ENCODE measurements around the gene CNTNAP5.

The CNTNAP5 gene

DNA sequence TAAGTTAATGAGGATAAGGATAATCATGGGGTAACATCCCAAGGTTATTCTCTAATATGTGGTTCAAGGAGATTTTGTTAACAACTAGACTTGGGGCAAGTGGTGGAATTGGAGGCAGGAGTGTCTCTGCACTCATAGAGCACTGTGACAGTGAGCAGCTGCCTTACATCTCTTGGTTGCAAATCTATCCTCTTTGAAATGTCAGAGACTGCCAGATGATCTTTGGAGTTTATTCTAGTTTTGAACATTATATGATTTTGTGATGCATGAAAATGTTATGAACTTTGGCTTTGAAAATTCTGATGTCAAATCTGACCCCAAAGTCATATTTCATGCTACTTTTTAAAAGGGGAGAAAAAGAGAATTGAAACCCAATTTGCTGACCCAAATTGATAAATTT, 861.1 kb downstream of the CNTNAP5 start:
- no peak for DNase-seq (ENCODE audit: low read depth in 2 of 2)

DNA sequence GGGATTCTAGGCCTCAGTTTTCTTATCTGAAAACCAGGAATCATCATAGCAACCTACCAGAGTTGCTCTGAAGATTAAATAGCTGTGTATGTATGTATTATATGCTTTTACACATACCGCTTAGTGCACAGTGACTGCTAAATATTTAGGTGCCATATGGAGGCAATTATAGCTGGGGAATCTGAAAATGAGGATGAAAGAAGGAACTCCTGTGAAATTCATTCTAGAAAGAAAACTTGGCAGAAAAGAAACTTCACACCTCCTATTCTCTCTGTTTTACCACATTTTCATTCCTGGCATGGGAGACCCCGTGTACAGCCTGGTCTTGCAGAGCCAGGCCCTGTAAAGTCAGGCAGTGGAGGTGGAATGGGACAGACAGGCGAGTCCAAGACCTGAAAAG, 862.4 kb downstream of the CNTNAP5 start:
- no peak for DNase-seq (ENCODE audit: low read depth in 2 of 2)

DNA sequence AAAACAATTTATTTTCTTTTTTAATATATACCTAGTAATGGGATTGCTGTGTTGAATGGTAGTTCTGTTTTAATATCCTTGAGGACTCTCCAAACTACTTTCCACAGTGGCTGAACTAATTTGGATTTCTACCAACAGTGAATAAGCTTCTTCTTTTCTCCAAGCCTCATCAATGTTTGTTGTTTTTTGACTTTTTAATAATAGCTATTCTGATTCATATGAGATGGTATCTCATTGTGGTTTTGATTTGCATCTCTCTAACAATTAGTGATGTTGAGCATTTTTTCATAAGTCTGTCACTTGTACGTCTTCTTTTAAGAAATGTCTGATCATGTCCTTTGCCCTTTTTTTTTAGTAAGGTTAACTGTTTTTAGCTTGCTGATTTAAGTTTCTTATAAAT, 863.3 kb downstream of the CNTNAP5 start:
- no peak for DNase-seq (ENCODE audit: low read depth in 2 of 2)

DNA sequence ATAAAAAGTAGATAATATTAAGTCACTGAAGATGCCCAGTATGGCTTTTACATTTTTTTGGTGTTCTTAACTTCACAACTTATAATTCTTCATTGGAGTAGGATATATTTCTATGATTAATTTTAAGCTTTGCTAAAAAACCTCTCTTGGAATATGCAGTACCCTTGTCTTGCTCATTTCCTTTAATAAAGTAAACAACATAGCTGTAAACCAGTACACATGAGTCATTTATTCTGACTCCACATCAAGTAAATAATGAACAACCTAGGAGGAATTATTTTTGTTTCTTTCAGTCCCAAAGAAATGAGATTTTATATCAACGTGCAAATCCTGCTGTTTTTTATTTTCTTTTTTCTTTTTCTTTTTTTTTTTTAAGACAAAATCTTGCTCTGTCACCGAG, 869.1 kb downstream of the CNTNAP5 start:
- no peak for DNase-seq (ENCODE audit: low read depth in 2 of 2)

DNA sequence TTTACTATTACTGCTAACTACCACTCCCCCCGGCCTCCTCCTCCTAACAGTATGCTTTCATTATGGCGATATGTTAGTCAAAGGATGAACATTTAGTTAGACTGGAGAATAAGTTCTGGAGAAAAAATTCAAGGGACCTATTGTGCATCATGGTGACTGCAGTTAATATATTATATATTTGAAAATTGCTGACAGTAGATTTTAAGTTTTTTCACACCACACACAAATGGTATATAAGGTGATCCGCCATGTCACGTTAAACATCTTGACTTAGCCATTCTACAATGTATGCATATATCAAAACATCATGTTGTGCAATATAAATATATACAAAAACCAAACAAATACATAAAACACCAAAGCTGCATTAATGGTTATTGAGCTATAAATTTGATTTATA, 873.7 kb downstream of the CNTNAP5 start:
- no peak for DNase-seq (ENCODE audit: low read depth in 2 of 2)

DNA sequence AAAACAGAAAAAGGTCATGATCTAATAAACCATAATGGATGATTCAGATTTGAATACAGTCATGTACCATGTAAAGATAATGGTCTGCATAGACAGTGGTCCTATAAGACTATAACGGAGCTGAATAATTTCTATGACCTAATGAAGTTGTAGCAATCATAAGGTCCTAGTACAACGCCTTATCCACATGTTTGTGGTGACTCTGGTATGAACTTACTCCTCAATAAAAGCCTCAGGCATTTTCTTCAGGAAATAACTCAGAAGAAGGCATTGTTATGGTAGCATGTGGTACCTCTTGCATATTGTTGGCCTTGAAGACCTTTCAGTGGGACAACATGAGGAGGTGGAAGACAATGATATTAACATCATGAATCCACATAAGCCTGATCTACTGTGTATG, 883.3 kb downstream of the CNTNAP5 start:
- DNase-seq (ENCODE audit: low read depth in 2 of 2), result no peak

DNA sequence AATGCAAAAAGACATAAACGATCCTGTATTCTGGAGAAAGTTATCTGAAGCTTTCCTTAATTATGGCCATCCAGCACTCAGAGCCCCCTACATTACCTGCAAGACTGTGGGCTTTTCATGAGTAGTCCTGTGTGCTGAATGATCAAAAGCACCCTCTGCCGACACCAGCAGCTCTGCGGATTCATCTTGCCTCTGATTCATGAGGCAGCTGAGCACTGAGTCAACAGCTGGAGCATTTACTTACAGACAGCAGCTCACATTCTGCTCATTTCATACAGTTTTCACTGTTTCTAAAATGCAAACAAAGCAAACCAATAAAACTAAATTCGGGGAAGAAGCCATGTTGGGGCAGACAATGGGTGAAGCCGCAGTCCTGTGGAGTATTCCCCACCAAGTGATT, 886.5 kb downstream of the CNTNAP5 start:
- no peak for DNase-seq (ENCODE audit: low read depth in 2 of 2)

DNA sequence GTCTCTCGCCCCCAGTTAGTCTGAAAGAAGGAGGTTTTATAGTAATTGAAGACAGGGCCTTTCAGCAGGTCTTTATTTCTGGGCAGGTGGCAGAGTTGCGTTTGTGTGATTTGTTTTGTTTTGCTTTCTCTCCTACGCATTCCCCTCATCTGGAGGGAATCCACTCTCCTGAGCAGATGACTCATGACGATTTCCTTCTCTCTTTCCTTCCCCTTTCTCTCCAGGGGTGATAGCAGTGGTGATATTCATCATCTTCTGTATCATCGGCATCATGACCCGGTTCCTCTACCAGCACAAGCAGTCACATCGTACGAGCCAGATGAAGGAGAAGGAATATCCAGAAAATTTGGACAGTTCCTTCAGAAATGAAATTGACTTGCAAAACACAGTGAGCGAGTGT, 888.8 kb downstream of the CNTNAP5 start:
- DNase-seq (ENCODE audit: low read depth in 2 of 2), result no peak

DNA sequence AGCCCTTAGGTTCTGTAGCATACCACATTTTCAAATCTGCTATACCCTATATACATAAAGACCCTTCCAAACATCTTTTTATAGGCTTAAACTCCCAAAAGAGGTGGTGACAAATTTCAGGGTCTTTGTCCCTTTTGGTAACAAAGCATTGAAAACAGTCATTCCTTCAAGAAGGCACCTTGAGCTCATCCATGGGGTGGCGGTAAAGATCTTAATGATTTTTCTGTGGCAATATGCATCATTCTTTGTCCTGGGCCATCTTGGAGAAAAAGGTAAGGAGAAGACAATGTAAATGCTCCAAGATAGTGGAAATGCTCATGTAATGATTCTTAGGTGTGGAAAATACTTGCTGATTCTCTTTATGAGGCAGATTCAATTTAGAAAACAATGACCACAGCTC, 890.5 kb downstream of the CNTNAP5 start:
- no peak for DNase-seq (ENCODE audit: low read depth in 2 of 2)

DNA sequence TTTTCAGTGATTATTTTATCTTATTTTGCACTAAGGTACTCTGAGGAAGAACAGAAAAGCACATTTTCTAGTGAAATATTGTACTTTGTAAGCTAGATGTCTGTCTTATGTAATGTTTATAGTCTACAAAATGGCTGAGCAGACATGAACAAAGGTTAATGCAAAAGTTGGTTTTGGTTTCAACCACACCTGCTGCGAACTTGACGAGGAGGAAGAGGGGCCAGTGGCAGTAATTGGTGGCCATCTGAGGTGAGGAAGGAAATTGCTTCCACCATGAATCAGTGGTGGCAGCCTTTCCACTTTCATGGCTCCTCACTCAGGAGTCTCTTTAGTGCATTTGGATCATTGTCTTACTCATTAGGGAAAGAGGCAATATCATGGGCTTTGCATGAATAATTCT, 894.2 kb downstream of the CNTNAP5 start:
- DNase-seq (ENCODE audit: low read depth in 2 of 2), result no peak

DNA sequence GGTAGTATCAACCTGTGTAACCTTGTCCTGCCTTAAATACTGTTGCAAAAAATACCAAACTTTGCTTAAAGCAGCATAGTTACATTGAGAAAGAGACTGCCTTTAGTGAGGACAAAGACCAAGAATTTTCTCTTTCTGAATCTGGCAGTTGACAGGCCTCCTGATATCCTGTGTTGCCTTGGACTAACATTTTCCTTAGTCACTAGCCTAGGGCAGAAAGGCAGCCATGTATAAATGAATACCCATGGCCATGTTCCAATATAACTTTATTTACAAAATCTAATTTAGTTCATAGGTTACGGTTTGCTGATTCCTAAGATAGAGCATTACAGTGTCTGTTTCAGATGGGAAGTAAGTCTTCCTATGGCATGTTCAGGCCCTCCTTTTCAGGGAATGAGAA, 895.4 kb downstream of the CNTNAP5 start:
- DNase-seq (ENCODE audit: low read depth in 2 of 2), result no peak

DNA sequence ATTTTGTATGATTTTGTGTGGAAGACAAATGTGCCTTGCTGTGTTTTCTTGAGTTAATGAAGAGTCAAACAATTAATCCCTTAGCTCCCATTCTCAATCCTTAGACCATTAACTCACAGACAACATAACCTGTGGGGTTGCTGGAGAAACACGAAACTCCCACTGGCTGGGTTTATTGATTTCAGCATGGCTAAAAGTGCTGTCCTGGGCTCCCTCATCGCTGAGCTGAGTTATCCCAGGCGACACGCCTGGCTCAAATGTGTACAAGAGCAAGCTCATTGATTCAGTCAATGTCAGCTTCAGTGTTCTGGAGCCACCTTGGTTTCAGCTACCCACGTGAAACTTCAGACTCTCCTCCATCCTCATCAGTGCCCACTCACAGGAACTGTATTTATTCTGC, 896.1 kb downstream of the CNTNAP5 start:
- no peak for DNase-seq (ENCODE audit: low read depth in 2 of 2)

DNA sequence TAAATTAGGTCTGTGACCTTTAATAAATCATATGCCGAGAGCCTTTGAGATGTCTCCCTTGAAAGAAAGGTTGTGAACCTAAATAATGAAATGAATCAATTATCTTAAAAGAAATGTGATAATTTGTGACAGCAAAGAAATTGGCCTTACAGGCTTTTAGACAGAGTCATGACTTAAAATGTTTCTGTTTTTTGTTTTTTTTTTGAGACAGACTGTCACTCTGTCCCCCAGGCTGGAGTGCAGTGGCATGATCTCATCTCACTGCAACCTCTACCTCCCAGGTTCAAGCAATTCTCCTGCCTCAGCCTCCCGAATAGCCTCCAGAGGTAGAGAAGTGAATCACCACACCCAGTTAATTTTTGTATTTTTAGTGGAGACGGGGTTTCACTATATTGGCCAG, 898.0 kb downstream of the CNTNAP5 start:
- no peak for DNase-seq (ENCODE audit: low read depth in 2 of 2)

DNA sequence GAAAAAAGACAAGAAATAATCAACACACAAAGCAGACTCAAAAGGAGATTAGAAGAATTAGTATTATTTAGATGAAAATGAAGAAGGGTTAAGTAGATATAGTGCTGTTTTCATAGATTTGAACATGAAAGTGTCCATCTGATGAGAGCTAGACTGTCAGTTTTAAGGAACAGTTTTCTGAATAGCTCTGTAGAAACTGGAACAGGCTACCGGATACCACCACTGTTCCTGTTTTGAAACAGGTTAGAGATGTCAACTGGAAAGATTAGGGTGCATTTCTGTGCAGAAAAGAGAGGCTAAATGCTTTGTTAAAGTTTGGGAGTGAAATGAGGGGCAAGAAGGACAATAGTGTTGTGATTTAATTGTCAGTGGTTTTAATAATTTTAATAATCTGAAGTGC, 908.8 kb downstream of the CNTNAP5 start:
- no peak for DNase-seq (ENCODE audit: low read depth in 2 of 2)

DNA sequence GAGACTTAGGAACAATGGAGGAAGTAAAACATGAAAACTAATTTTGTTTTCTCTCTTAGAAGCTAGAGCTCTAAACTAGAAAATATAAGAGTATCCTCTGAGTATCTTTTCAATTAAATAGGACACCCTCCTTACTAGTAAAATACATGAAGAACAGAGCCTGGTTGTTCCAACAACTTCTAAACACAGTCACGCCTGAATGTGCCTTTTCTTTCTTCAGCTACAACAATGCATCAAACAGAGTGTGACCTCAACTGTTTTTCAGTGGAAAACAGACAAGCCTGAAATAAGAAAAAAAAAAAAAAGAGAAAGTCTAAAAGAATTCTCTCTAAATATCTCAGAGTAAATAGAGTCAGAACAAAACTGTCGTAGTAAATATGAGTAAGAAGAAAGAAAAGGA, 928.8 kb downstream of the CNTNAP5 start:
- DNase-seq (ENCODE audit: low read depth in 2 of 2), result no peak

DNA sequence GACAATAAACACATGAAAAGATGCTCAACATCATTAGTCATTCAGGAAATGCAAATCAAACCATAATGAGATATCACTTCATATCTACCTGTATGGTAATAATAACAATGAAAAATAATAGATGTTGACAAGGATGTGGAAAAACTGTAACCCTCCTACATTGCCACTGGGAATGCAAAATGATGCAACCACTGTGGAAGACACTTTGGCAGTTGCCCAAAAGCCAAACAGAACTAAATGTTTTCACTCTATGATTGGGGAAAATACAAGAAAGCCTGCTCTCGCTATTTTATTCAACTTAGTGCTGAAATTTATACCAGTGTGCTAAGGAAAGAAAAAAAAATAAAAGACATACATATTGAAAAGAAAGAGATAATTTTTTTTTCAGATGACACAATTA, 934.5 kb downstream of the CNTNAP5 start:
- no peak for DNase-seq (ENCODE audit: low read depth in 2 of 2)

DNA sequence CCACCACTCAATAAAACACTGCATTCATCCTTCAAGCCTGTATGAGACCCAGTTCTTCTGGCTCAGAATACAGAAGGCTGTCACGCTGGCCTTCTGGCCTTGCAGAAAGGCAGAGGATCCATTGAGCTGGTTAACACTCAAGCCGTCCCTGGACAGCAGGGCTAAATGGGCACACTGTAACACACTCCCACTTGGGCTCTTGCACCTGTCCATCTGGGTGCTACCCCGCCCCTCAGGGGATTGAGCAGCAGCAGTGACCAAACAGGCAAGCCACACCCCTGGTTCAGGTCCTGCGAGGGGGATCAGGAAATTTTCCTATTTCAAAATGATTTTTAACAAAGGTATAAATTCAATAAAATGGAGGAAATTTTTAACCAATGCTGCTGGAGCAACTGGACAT, 936.0 kb downstream of the CNTNAP5 start:
- no peak for DNase-seq (ENCODE audit: low read depth in 2 of 2)

All from stimulated activated CD4-positive, alpha-beta T cell treated with anti-CD3 and anti-CD28 coated beads, Interleukin-12 subunit alpha, Interleukin-12 subunit beta, amount 100 ng/mL, for 24 hours (primary cell).